Measurements from ENCODE around the gene BCAS3.

BCAS3 gene

GRCh38 chr17:61091096-61091495 lies 413.4 kb downstream of the BCAS3 start:
- no peak for TF ChIP-seq CTCF (IDR thresholded peaks at IDR 0.05)
- Histone ChIP-seq H3K4me3 (no peak overlapping the region), H3K27ac (no peak overlapping the region)
- DNase-seq (ENCODE audit: low spot score): no peak

- Histone ChIP-seq H3K4me3 (no peak overlapping the region), H3K27ac (no peak overlapping the region)
- DNase-seq (ENCODE audit: low spot score): no peak
- no peak for TF ChIP-seq CTCF (IDR thresholded peaks at IDR 0.05)
Observed at GRCh38 chr17:61097781-61098180, 420.1 kb downstream of the BCAS3 start.

- DNase-seq (ENCODE audit: low spot score): no peak
- Histone ChIP-seq H3K27ac (no peak overlapping the region), H3K4me3 (no peak overlapping the region)
- TF ChIP-seq CTCF (IDR thresholded peaks at IDR 0.05): no peak
Observed at GRCh38 chr17:61106354-61106753, 428.7 kb downstream of the BCAS3 start.

- H3K4me3 ChIP-seq: no peak overlapping the region
- no peak overlapping the region for H3K27ac ChIP-seq
- no peak for TF ChIP-seq CTCF (IDR thresholded peaks at IDR 0.05)
- no peak for DNase-seq (ENCODE audit: low spot score)
Observed at GRCh38 chr17:61116577-61116976, 438.9 kb downstream of the BCAS3 start.

GRCh38 chr17:61117983-61118382 lies 440.3 kb downstream of the BCAS3 start:
- Histone ChIP-seq H3K27ac (no peak overlapping the region), H3K4me3 (no peak overlapping the region)
- no peak for TF ChIP-seq CTCF (IDR thresholded peaks at IDR 0.05)
- no peak for DNase-seq (ENCODE audit: low spot score)

GRCh38 chr17:61118871-61119270 lies 441.2 kb downstream of the BCAS3 start:
- Histone ChIP-seq H3K27ac (no peak overlapping the region), H3K4me3 (no peak overlapping the region)
- no peak for TF ChIP-seq CTCF (IDR thresholded peaks at IDR 0.05)
- no peak for DNase-seq (ENCODE audit: low spot score)

- DNase-seq (ENCODE audit: low spot score): no peak
- H3K27ac ChIP-seq: no peak overlapping the region
- TF ChIP-seq CTCF (IDR thresholded peaks at IDR 0.05): no peak
- H3K4me3 ChIP-seq: no peak overlapping the region
Observed at GRCh38 chr17:61122326-61122913, 444.8 kb downstream of the BCAS3 start.
